Endothelial cell of umbilical vein (primary cell): ENCODE measurements around the gene MACF1. TPM values are rescaled to one million over a fixed set of nuclear protein-coding genes. Genes with fewer than 3 reads are reported as not detected.

ENCODE experiments used
- BruUV-seq: library from RNA; stranded (reverse); fragments of 400-500 nt; replicated peaks from 2 replicates; lab custom pipeline; 2021; lab: Mats Ljungman, UMichigan
- CTCF ChIA-PET: fragments of 300-600, 350-600 bp; sonication (Branson Sonifier 250); formaldehyde crosslinking; loops from one replicate; lab custom pipeline; 2021; ENCODE audit warnings: antibody characterized with exemption, inconsistent platforms; lab: Charles Lee
- POLR2A ChIA-PET: fragments of 300-600, 350-600 bp; sonication (Branson Sonifier 250); formaldehyde crosslinking; loops from one replicate; lab custom pipeline; 2021; ENCODE audit warnings: antibody characterized with exemption, inconsistent platforms; lab: Charles Lee
- DNase-seq: peaks from one replicate; pipeline ENCODE4 v3.0.0-alpha.2; 2011; ENCODE audit warnings: low read depth, low spot score
- FAIRE-seq: peaks from 2 replicates; lab custom pipeline; 2011; peaks lifted over from hg19 to GRCh38; lab: Jason Lieb, UNC
- H2AFZ ChIP-seq: 2 replicates; pipeline ENCODE4 v1.6.0; 2012; ENCODE audit warnings: low read depth, low read length, control low read depth, inconsistent platforms
- H3K27ac ChIP-seq: 2 replicates; pipeline ENCODE4 v1.5.1; 2011; ENCODE audit warnings: low read depth, mild to moderate bottlenecking, control low read depth, low read length, moderate library complexity; ENCODE audit not compliant: insufficient read depth
- H3K27me3 ChIP-seq, 2 experiments: 2 replicates each; pipeline versions ENCODE4 v1.6.0 to v1.6.1; 2011; ENCODE audit warnings: low read length in 2 of 2, mixed read lengths in 1 of 2; ENCODE audit not compliant: control insufficient read depth in 2 of 2, insufficient read depth in 2 of 2
- H3K36me3 ChIP-seq, 2 experiments: 2 replicates in 1 of 2; 3 replicates in 1 of 2; pipeline ENCODE4 v1.5.1; 2011; ENCODE audit warnings: low read length in 2 of 2, mild to moderate bottlenecking in 1 of 2, moderate library complexity in 1 of 2; ENCODE audit not compliant: control insufficient read depth in 2 of 2, insufficient read depth in 2 of 2; ENCODE audit errors: extremely low read depth in 1 of 2
- H3K4me1 ChIP-seq: 3 replicates; pipeline ENCODE4 v1.5.1; 2011; ENCODE audit warnings: mild to moderate bottlenecking, low read length; ENCODE audit not compliant: control insufficient read depth, insufficient read depth; ENCODE audit errors: extremely low read depth
- H3K4me2 ChIP-seq: 2 replicates; pipeline ENCODE4 v1.6.1; 2011; ENCODE audit warnings: low read length, control low read depth, mixed read lengths; ENCODE audit not compliant: insufficient read depth
- H3K4me3 ChIP-seq, 3 experiments: fragments of 200-600 bp in 1 of 3; sonication (generic), shearing (Covaris generic) in 1 of 3; replicated peaks in 1 of 3; 2 replicates each; pipeline ENCODE4 v1.5.1; 2011 to 2016; ENCODE audit warnings: control low read depth in 3 of 3, low read length in 3 of 3, mild to moderate bottlenecking in 2 of 3, inconsistent platforms in 1 of 3, low read depth in 1 of 3, moderate library complexity in 1 of 3; ENCODE audit not compliant: insufficient read depth in 1 of 3
- H3K79me2 ChIP-seq: 2 replicates; pipeline ENCODE4 v1.6.0; 2012; ENCODE audit warnings: low read length, inconsistent platforms; ENCODE audit not compliant: control insufficient read depth, insufficient read depth
- H3K9ac ChIP-seq: replicated peaks from 2 replicates; pipeline ENCODE3; 2011; ENCODE audit warnings: low read length, control low read depth; ENCODE audit not compliant: insufficient read depth; ENCODE audit errors: extremely low read depth
- H3K9me1 ChIP-seq: replicated peaks from 3 replicates; pipeline ENCODE4 v1.6.0; 2011; ENCODE audit warnings: mild to moderate bottlenecking, low read length; ENCODE audit not compliant: control insufficient read depth, insufficient read depth; ENCODE audit errors: extremely low read depth
- H3K9me3 ChIP-seq: replicated peaks from 2 replicates; pipeline ENCODE4 v1.5.1; 2012; ENCODE audit warnings: low read length, inconsistent platforms; ENCODE audit not compliant: control insufficient read depth, insufficient read depth
- H4K20me1 ChIP-seq: replicated peaks from 2 replicates; pipeline ENCODE3; 2011; ENCODE audit warnings: mild to moderate bottlenecking, low read length; ENCODE audit not compliant: control insufficient read depth, insufficient read depth; ENCODE audit errors: extremely low read depth
- CTCF ChIP-seq, 2 donors: IDR thresholded peaks; 1 replicate in 1 of 2; 2 replicates in 1 of 2; pipeline ENCODE4 v1.5.1; 2011; ENCODE audit warnings: low read length in 2 of 2, mild to moderate bottlenecking in 2 of 2, moderate library complexity in 2 of 2, control low read depth in 1 of 2, inconsistent platforms in 1 of 2, low read depth in 1 of 2; ENCODE audit not compliant: insufficient read depth in 1 of 2; ENCODE audit errors: extremely low read depth in 1 of 2
- EZH2 ChIP-seq: IDR thresholded peaks from 2 replicates; pipeline ENCODE4 v1.6.1; 2012; ENCODE audit warnings: borderline replicate concordance, low read depth, mild to moderate bottlenecking, moderate library complexity, low read length, inconsistent platforms; ENCODE audit not compliant: severe bottlenecking
- FOS ChIP-seq: IDR thresholded peaks from 2 replicates; pipeline ENCODE4 v1.6.1; 2011; ENCODE audit warnings: mild to moderate bottlenecking, low read length, moderate library complexity, borderline replicate concordance; ENCODE audit not compliant: insufficient read depth
- GATA2 ChIP-seq: IDR thresholded peaks from 2 replicates; pipeline ENCODE4 v1.7.0; 2011; ENCODE audit warnings: low read depth, mild to moderate bottlenecking, moderate library complexity, mixed read lengths, low read length; ENCODE audit not compliant: insufficient read length, insufficient read depth
- JUN ChIP-seq: IDR thresholded peaks from 2 replicates; pipeline ENCODE4 v1.6.1; 2011; ENCODE audit warnings: borderline replicate concordance, low read depth; ENCODE audit not compliant: insufficient read length, insufficient read depth
- MYC ChIP-seq: IDR thresholded peaks from one replicate; pipeline ENCODE4 v1.6.1; 2011; ENCODE audit warnings: mild to moderate bottlenecking, low read depth, low read length
- POLR2A ChIP-seq: IDR thresholded peaks from 2 replicates; pipeline ENCODE4 v1.6.1; 2012; ENCODE audit warnings: low read depth, mild to moderate bottlenecking, control low read depth, low read length
- POLR2AphosphoS5 ChIP-seq: IDR thresholded peaks from 2 replicates; pipeline ENCODE4 v1.6.1; 2012; ENCODE audit warnings: low read depth, mild to moderate bottlenecking, control low read depth, low read length, moderate library complexity; ENCODE audit not compliant: insufficient read depth
- dilution Hi-C: fragments of 300-500 bp; cut with MboI; formaldehyde crosslinking; loops from one replicate; pipeline ENCODE4 v1.15.0; 2019; ENCODE audit warnings: low sequenced_read_pairs; ENCODE audit not compliant: extremely low pct_ligation_motif_present
- intact Hi-C: fragments of 100-400 bp; cut with micrococcal nuclease; formaldehyde crosslinking; loops from one replicate; pipeline ENCODE4 v1.10.0; 2022
- polyA plus RNA-seq, 4 experiments: library from polyadenylated mRNA; depleted of rRNA in 3 of 4; stranded (reverse) in 3 of 4; unstranded in 1 of 4; fragments of >200 nt; gene quantifications; 2 replicates each; pipeline versions ENCODE4 v1.2.1 to v1.2.3, GENCODE V29; 2011 to 2012; ENCODE audit warnings: missing spikeins in 1 of 4
- total RNA-seq: library from RNA; stranded (reverse); gene quantifications from 2 replicates; pipeline ENCODE4 v1.2.3, GENCODE V29; 2021

The MACF1 gene
- total and polyA plus RNA-seq, 2 donors (not counting 3 experiments of a cell fraction or from before 2014, with no cell fraction given): 122 to 587 TPM

- Histone ChIP-seq H3K9me3 (no peaks in the 10 kb centered on the region), H3K4me3 (no peak overlapping the region), H3K9me1 (no peaks in the 10 kb centered on the region), H3K27ac (peak overlapping the region; percentile 77), H3K36me3 (peaks cover 15 to 22% of the 10 kb centered on the region in 2 experiments), H3K4me2 (no peak overlapping the region), H2AFZ (no peak overlapping the region), H3K27me3 (no peaks in the 10 kb centered on the region), H3K9ac (no peak overlapping the region), H3K4me1 (peaks cover 25% of the 10 kb centered on the region), H3K79me2 (peaks cover 7% of the 10 kb centered on the region), H4K20me1 (no peaks in the 10 kb centered on the region)
- BruUV-seq: no TSS peak
- DNase-seq (peak; percentile 90), FAIRE-seq (peak; percentile 61)
- ChIA-PET POLR2A (interaction anchor here (0.9 kb wide), 1 partner anchor 10 kb away, joined by 3 read pairs; no protein-coding TSS in a partner anchor), CTCF (interaction anchor here (0.9 to 13.2 kb wide), 6 partner anchors 12 to 283 kb away, joined by 3 to 273 read pairs (median 4); no protein-coding TSS in a partner anchor)
- intact Hi-C loops: loop anchor here (1.0 to 2.0 kb wide), 2 partner anchors 17 to 29 kb away; no protein-coding TSS in a partner anchor
- TF ChIP-seq FOS (no peak), POLR2A (no peak), EZH2 (no peak), GATA2 (peak; percentile 34), CTCF (IDR thresholded peaks at IDR 0.05; ENCODE audit: extremely low read depth in 1 of 2, insufficient read depth in 1 of 2, low read depth in 1 of 2, low read length in 2 of 2) (no peak), POLR2AphosphoS5 (no peak), JUN (peak; percentile 41), MYC (no peak)
- dilution Hi-C loops: no loop called here
These were observed 177.3 kb downstream of the MACF1 start for GRCh38 chr1:39381839-39382238.
